Panc1 (cell line): ENCODE results near the gene RPL7L1. TPM values are rescaled to one million over a fixed set of nuclear protein-coding genes. Genes with fewer than 3 reads are reported as not detected.

Experiments
- ATAC-seq: fragments of 200-7000 bp; cut with Tn5 transposase; 2 replicates; pipeline ENCODE4 v1.9.1; 2020; ENCODE audit warnings: mild to moderate bottlenecking, moderate library complexity
- BruUV-seq: library from RNA; stranded (reverse); fragments of 400-500 nt; replicated peaks from 2 replicates; lab custom pipeline; 2021; lab: Mats Ljungman, UMichigan
- CTCF ChIA-PET: fragments of 300-600 bp; sonication (Branson Sonifier 250); formaldehyde crosslinking; loops from one replicate; lab custom pipeline; 2022; ENCODE audit warnings: antibody characterized with exemption; lab: Charles Lee
- POLR2A ChIA-PET: fragments of 300-600 bp; sonication (Branson Sonifier 250); formaldehyde crosslinking; loops from one replicate; lab custom pipeline; 2022; ENCODE audit warnings: antibody characterized with exemption; lab: Charles Lee
- DNase-seq: peaks from one replicate; pipeline ENCODE4 v3.0.0-alpha.2; 2010; ENCODE audit warnings: low read depth, low spot score
- H3K27ac ChIP-seq: 2 replicates; pipeline ENCODE4 v1.5.1; 2011; ENCODE audit warnings: mild to moderate bottlenecking, low read length, inconsistent platforms
- H3K27me3 ChIP-seq: fragments of 200-500 bp; sonication (Bioruptor generic); 2 replicates; pipeline ENCODE4 v1.6.0; 2014; ENCODE audit warnings: low read length, inconsistent platforms; ENCODE audit not compliant: control insufficient read depth, insufficient read depth
- H3K36me3 ChIP-seq: fragments of 200-500 bp; sonication (Bioruptor generic); 2 replicates; pipeline ENCODE4 v1.5.1; 2014; ENCODE audit warnings: inconsistent platforms, mild to moderate bottlenecking, low read length, moderate library complexity; ENCODE audit not compliant: control insufficient read depth, insufficient read depth
- H3K4me1 ChIP-seq: 2 replicates; pipeline ENCODE4 v1.5.1; 2011; ENCODE audit warnings: inconsistent platforms, mild to moderate bottlenecking, low read length, moderate library complexity; ENCODE audit not compliant: control insufficient read depth, insufficient read depth
- H3K4me3 ChIP-seq, 2 experiments: 2 replicates each; pipeline ENCODE4 v1.5.1; 2011 to 2012; ENCODE audit warnings: low read depth in 2 of 2, low read length in 2 of 2, mild to moderate bottlenecking in 2 of 2, inconsistent platforms in 1 of 2, moderate library complexity in 1 of 2
- H3K9me3 ChIP-seq: fragments of 200-500 bp; sonication (Bioruptor generic); 2 replicates; pipeline ENCODE4 v1.5.1; 2014; ENCODE audit warnings: low read depth, mild to moderate bottlenecking, inconsistent platforms, low read length, moderate library complexity; ENCODE audit not compliant: control insufficient read depth, insufficient read depth
- CTCF ChIP-seq: fragments of 450-650 bp; IDR thresholded peaks from 2 replicates; pipeline ENCODE4 v1.5.1; 2017; ENCODE audit warnings: mild to moderate bottlenecking
- POLR2AphosphoS5 ChIP-seq: IDR thresholded peaks from 2 replicates; pipeline ENCODE4 v1.6.1; 2012; ENCODE audit warnings: mild to moderate bottlenecking, low read depth, low read length, moderate library complexity
- REST ChIP-seq, 2 experiments: IDR thresholded peaks; 2 replicates each; pipeline ENCODE4 v1.6.1; 2011 to 2012; ENCODE audit warnings: low read depth in 2 of 2, control low read depth in 1 of 2, low read length in 1 of 2, mild to moderate bottlenecking in 1 of 2, moderate library complexity in 1 of 2; ENCODE audit not compliant: insufficient read depth in 1 of 2
- SIN3A ChIP-seq: IDR thresholded peaks from 2 replicates; pipeline ENCODE4 v1.6.1; 2012; ENCODE audit warnings: low read depth, mild to moderate bottlenecking, low read length, moderate library complexity, borderline replicate concordance; ENCODE audit not compliant: insufficient read depth
- TCF7L2 ChIP-seq: IDR thresholded peaks from 2 replicates; pipeline ENCODE4 v1.6.1; 2011; ENCODE audit warnings: mild to moderate bottlenecking, low read depth, low read length, inconsistent platforms
- in situ Hi-C: cut with HindIII; loops from 2 replicates; pipeline ENCODE4 v1.10.0; 2016; ENCODE audit warnings: low sequenced_read_pairs, low pct_unique_long_range_greater_than_20kb
- intact Hi-C: fragments of 100-400 bp; cut with micrococcal nuclease; formaldehyde crosslinking; loops from one replicate; pipeline ENCODE4 v1.10.0; 2022; ENCODE audit not compliant: unreplicated experiment
- total RNA-seq: library from RNA; stranded (reverse); gene quantifications from one replicate; pipeline ENCODE4 v1.2.1, GENCODE V29; 2021; ENCODE audit not compliant: unreplicated experiment

The RPL7L1 gene
- total RNA-seq, 1 experiment from 2014 or later, result 109 TPM

- intact Hi-C loops (no loop called here), in situ Hi-C loops (no loop called here)
- POLR2A ChIA-PET, result no interaction called here
- CTCF ChIA-PET, result no interaction called here
- Histone ChIP-seq H3K4me3 (no peak overlapping the region), H3K27me3 (no peaks in the 10 kb centered on the region), H3K27ac (no peak overlapping the region), H3K36me3 (peaks cover 2% of the 10 kb centered on the region; the same call in 1 of the 2 replicates), H3K9me3 (no peaks in the 10 kb centered on the region), H3K4me1 (no peaks in the 10 kb centered on the region)
- TF ChIP-seq CTCF (no peak), REST (IDR thresholded peaks at IDR 0.05; ENCODE audit: insufficient read depth in 1 of 2, low read depth in 2 of 2, low read length in 1 of 2) (no peak), TCF7L2 (no peak), POLR2AphosphoS5 (no peak), SIN3A (no peak)
- ATAC-seq, result no peak
- no TSS peak for BruUV-seq
- DNase-seq, result no peak
Observed at GRCh38 chr6:42871711-42872110, 7.7 kb upstream of the RPL7L1 start.

GRCh38 chr6:42873313-42873712, 6.1 kb upstream of the RPL7L1 start:
- intact Hi-C loops (no loop called here), in situ Hi-C loops (no loop called here)
- no peaks in the 10 kb centered on the region for H3K9me3 ChIP-seq
- BruUV-seq, result no TSS peak
- ChIA-PET CTCF (no interaction called here), POLR2A (interaction anchor here (0.6 kb wide), 3 partner anchors 117 to 270 kb away, joined by 3 to 4 read pairs (median 3); no protein-coding TSS in a partner anchor)
- ATAC-seq, result no peak
- H3K36me3 ChIP-seq, result no peaks in the 10 kb centered on the region
- no peak for DNase-seq
- TF ChIP-seq SIN3A (no peak), CTCF (no peak), TCF7L2 (no peak), REST (IDR thresholded peaks at IDR 0.05; ENCODE audit: insufficient read depth in 1 of 2, low read depth in 2 of 2, low read length in 1 of 2) (no peak), POLR2AphosphoS5 (no peak)
- no peaks in the 10 kb centered on the region for H3K27me3 ChIP-seq
- no peaks in the 10 kb centered on the region for H3K4me1 ChIP-seq
- no peak overlapping the region for H3K4me3 ChIP-seq
- H3K27ac ChIP-seq, result no peak overlapping the region
